Stimulated activated CD4-positive, alpha-beta T cell treated with anti-CD3 and anti-CD28 coated beads, Interleukin-1b, Interleukin-23, amount 100 ng/mL, for 4 hours (primary cell): ENCODE data around the gene NMRK2.
"Not testable (repeated sequence)": the region's sequence is repeated elsewhere in the genome, so short reads cannot be mapped to it uniquely, and the experiment has no call there.

Experiments used
- DNase-seq, 2 donors: peaks; one replicate each; pipeline ENCODE4 v3.0.0-alpha.2; 2020; ENCODE audit warnings: low read depth in 2 of 2

The NMRK2 gene

GRCh38 chr19:3932931-3933810 is at the start of gene NMRK2:
TSS of gene NMRK2 (plus strand) at chr19:3933069. CDS start at chr19:3933672, 603 bp downstream.
- DNase-seq = no peak

GRCh38 chr19:3890591-3890990 is 42.3 kb upstream of the NMRK2 start:
- DNase-seq = no peak

- no peak for DNase-seq
Measured at GRCh38 chr19:3893509-3894179, 39.2 kb upstream of the NMRK2 start.

- DNase-seq = not testable (repeated sequence)
Measured at GRCh38 chr19:3894959-3895358, 37.9 kb upstream of the NMRK2 start.

- DNase-seq = no peak
Measured at GRCh38 chr19:3895788-3896187, 37.1 kb upstream of the NMRK2 start.

- no peak for DNase-seq
Measured at GRCh38 chr19:3897936-3898335, 34.9 kb upstream of the NMRK2 start.

GRCh38 chr19:3898426-3898825 is 34.4 kb upstream of the NMRK2 start:
- DNase-seq = no peak

- DNase-seq = no peak
Measured at GRCh38 chr19:3899531-3900294, 33.2 kb upstream of the NMRK2 start.

- DNase-seq = no peak
Measured at GRCh38 chr19:3902317-3902973, 30.4 kb upstream of the NMRK2 start.

GRCh38 chr19:3904233-3904632 is 28.6 kb upstream of the NMRK2 start:
- no peak for DNase-seq

GRCh38 chr19:3907626-3908265 is 25.1 kb upstream of the NMRK2 start:
- no peak for DNase-seq

GRCh38 chr19:3908266-3909054 is 24.4 kb upstream of the NMRK2 start:
- no peak for DNase-seq

- DNase-seq = no peak
Measured at GRCh38 chr19:3910105-3910504, 22.8 kb upstream of the NMRK2 start.

- DNase-seq = no peak
Measured at GRCh38 chr19:3914199-3914598, 18.7 kb upstream of the NMRK2 start.

- no peak for DNase-seq
Measured at GRCh38 chr19:3916033-3916432, 16.8 kb upstream of the NMRK2 start.

- no peak for DNase-seq
Measured at GRCh38 chr19:3919793-3920192, 13.1 kb upstream of the NMRK2 start.

- DNase-seq = no peak
Measured at GRCh38 chr19:3923096-3923758, 9.6 kb upstream of the NMRK2 start.

GRCh38 chr19:3923912-3924311 is 9.0 kb upstream of the NMRK2 start:
- no peak for DNase-seq

GRCh38 chr19:3931041-3931440 is 1.8 kb upstream of the NMRK2 start:
- DNase-seq = no peak
